ENCODE results near the gene MOGAT3.
"Not testable (repeated sequence)": the region's sequence is repeated elsewhere in the genome, so short reads cannot be mapped to it uniquely, and the experiment has no call there.

Gene MOGAT3

DNA sequence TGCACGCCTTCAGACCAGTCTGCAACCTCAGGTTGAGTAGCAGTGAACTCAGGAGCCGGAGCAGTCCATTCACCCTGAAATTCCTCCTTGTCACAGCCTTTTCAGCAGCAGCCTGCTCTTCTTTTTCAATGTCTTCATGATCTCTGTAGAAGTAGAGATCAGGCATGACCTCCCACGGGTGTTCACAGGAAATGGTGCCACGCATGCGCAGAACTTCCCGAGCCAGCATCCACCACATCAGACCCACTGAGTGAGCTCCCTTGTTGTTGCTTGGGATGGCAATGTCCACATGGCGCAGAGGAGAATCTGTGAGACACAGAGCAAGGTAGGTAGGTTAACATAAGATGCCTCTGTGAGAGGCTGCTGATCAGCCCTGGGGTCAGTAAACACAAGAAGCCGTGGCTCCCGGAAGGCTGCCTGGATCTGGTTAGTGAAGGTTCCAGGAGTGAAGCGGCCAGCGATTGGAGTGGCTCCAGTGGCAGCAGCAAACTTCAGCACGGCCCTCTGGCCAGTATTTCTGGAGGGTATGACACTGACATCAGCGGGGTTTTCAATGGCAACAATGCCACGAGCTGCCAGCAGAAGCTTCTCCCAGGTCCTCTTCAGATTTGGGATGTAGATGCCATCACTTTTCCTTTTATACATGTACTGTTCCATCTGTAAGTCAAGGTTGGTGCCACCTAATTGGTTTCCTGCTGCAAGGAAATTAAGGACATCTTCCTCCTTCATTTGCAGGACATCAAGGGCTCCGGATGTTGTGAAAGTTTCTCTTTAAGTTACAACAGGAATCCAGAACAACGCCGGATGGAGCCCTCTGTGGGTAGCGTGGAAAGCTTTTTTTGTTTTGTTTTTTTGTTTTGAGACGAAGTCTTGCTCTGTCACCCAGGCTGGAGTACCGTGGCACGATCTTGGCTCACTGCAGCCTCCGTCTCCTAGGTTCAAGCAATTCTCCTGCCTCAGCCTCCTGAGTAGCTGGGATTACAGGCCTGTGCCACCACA, 3.2 kb upstream of the MOGAT3 start:
- not testable (repeated sequence) for DNase-seq

DNA sequence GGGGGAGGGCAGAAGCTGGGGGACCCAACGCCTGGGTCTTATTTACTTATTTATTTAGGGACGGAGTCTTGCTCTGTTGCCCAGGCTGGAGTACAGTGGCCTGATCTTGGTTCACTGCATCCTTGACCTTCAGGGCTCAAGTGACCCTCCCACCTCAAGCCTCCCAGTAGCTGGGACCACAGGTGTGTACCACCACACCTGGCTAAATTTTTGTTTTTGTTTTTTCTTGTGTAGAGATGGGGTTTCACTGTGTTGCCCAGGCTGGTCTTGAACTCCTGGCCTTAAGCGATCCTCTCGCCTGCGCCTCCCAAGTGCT, 1.7 kb upstream of the MOGAT3 start:
- DNase-seq, result no peak

DNA sequence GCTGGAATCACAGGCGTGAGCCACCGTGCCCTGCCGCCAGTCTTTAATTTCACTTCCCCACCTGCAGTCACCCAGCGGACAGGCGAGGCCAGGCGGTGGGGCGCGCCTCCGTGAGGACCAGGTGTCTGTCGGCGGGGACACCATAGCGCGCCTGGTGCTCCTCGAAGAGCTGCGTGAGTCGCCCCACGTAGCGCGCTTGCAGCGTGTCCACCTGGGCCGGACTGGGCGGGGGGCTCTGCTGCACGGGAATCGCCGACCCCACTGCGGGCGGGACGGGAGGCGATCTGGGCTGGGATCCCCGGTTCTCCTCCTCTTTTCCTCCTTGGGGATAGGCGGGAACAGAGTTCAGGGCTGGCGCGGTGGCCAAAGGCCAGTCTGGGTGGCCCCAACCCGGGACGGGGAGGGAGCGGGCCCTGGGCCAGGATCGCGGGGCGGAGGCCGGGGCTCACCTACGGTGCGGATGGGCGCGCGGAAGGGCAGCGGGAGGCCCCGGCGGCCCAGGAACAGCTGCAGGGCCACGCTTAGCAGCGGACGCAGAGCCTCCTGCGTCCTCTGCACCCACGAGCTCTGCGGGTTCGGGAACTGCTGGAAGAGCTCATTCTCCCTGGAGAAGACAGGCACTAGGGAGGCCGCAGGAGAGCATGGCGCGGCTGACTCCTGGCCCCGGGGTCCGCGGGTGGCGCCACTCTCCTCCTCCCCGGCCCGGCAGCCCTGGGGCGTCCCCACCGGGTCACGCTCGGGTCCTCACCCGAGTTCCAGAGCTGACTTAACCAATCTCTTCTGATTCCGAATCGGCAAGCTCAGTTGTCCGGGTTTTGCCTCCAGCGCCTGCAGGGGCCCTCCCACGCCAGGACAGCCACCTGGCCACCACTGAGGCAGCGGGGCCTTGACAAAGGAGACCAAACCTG, 1.1 kb upstream of the MOGAT3 start:
- no peak for DNase-seq

DNA sequence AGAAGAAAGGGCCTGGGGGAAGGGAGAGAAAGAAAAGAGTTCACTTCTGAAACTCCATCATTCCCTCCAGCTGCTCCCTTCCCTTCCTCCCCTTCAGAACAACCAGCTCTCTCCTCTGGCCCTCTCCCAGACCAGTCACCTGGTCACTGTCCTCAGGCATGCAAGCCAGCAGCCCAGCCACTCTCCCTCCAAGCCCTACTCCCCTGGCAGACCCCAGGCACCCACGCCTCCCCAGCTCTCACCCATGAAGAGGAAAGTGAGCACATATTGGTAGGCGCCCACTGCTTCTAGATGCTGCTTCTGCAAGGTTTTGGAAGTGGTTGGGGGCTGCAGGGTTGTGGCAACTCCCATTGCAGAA, 353 bp downstream of the MOGAT3 start:
- no peak for DNase-seq

DNA sequence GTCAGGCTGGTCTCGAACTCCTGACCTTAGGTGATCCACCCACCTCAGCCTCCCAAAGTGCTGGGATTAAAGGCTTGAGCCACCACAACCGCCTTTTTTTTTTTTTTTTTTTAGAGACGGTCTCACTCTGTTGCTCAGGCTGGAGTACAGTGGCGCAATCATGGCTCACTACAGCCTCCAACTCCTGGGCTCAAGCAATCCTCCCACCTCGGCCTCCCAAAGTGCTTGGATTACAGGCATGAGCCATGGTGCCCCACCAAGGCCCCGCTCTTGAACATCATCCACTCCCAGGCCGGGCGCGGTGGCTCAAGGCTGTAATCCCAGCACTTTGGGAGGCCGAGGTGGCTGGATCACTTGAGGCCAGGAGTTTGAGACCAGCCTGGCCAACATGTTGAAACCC, 1.3 kb downstream of the MOGAT3 start:
- not testable (repeated sequence) for DNase-seq

DNA sequence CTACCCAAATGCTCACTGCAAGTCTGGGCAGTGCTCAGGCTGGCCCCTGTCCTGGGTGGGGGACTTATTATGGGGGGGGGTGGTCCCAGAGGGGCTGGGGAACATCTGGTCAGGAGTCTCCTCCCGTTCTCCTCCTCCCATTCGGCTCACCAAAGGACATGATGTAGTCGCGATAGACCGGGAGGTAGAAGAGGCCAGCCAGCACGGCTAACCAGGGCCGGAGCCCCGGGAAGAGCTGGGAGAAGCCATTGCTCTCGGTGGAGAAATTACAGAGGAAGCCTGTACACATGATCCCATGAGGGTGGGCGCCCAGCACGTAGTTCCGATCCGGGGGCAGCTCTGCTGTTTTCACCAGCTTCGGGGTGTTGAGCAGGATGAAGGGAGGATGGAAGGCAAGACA, 2.4 kb downstream of the MOGAT3 start:
- no peak for DNase-seq

DNA sequence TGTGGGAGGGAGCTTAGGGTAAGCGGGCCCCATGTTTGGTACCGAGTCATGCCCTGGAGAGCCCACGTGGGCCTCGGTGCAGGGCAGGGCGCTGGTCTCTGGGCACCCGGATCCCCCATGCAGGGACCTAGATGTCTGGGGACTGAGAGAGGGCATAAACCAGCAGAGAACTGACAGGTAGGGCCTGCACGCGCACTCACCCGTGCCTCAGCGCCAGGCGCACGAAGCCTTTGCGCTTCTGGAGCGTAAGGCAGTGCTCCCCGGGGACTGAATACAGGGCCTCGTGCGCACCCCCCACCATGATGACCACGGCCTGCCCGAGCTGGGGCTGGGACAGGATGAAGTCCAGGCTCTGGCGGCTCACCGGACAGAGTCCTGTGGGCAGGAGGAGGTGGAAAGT, 2.8 kb downstream of the MOGAT3 start:
- DNase-seq, result no peak

DNA sequence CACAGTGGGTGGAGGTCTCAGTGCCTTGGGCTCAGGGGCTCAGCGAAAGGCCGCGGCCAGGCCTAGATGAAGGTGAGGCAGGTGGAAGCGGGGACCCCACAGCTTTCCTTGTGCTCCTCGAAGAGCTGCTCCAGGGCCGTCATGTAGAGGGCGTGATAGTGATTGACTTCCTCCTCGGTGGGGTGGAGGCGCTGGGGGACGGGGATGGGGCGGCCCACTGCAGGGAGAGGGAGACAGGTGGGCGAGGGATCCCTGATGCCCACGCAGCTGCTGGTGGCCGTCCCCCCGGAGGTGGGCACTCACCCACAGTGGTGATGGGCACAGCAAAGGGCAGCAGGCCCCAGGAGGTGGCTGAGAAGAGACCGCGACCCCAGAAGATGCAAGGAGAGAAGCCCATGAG, 5.0 kb downstream of the MOGAT3 start:
- no peak for DNase-seq

DNA sequence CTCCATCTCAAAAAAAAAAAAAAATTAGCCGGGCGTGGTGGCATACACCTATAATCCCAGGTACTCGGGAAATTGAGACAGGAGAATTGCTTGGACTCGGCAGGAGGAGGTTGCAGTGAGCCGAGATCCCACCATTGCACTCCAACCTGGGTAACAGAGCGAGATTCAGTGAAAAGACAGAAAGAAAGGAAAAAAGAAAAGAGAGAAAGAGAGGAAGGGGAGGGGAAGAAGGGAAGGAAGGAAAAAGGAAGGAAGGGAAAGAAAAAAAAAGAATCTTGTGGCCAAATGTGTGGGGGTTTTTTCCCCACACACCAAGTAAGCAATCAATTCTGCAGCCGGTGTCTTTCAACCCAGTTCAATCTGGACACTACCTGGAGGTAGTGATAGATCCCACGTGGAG, 11.7 kb downstream of the MOGAT3 start:
- DNase-seq, result no peak

DNA sequence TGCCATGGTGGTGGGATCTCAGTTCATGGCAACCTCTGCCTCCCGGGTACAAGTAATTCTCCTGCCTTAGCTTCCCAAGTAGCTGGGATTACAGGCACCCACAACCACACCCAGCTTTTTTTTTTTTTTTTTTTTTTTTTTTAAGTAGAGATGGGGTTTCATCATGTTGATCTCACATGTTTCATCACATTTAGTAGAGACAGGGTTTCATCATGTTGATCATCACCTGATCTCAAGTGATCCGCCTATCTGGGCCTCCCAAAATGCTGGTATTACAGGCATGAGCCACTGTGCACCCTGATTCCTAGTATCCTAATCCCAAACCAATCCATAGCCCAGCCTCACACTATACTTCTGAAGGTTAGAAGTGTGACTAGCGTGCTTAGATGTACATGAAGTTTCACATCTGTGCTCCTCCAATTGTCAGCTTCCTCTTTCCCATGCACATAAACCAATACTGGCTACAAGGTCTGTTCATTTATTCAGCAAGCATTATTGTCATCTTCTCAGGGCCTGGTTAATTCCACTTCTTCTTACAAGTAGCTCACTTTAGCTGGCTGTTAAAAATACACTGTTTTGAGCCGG, 13.9 kb downstream of the MOGAT3 start:
- peak in 1 of 2 experiments; percentile 16 for DNase-seq

DNA sequence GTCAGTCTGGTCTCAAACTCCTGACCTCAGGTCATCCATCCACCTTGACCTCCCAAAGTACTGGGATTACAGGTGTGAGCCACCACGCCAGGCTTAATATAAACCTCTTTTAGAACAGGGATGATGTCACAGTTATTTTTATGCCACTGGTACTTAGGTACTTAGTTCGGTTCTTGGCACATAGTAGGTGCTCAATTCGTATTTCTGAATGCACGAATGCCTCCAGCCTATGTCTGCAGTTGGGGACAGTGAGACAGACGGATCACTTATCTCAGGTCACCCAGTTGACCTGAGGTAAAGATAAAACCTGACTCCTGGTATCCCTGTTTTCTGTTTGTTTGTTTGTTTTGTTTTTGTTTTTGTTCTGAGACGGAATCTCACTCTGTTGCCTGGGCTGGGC, 14.6 kb downstream of the MOGAT3 start:
- no peak for DNase-seq

DNA sequence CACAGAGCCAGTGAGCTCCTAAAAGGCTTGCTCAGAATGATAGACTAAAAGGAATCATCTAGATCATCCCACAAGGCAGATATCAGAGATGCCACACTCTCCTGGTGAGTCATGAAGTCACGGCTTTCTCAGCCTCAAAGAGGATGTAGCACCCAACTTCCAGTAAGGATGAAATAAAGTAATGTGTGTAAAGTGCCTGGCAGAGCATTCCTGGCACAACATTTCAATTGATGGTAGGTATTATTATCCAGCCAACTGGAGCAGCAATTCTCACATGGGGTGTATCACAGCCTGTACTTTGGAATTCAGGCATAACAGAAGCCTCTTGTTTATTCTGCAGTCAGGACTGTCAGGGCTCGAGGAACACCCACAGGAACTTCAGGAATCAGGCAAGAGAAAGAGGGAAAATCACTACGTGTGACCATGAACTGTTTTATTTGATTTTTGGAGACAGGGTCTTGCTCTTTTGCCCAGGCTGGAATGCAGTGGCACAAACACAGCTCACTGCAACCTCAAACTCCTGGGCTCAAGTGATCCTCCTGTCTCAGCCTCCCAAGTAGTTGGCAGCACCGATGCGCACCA, 15.5 kb downstream of the MOGAT3 start:
- DNase-seq, result no peak

DNA sequence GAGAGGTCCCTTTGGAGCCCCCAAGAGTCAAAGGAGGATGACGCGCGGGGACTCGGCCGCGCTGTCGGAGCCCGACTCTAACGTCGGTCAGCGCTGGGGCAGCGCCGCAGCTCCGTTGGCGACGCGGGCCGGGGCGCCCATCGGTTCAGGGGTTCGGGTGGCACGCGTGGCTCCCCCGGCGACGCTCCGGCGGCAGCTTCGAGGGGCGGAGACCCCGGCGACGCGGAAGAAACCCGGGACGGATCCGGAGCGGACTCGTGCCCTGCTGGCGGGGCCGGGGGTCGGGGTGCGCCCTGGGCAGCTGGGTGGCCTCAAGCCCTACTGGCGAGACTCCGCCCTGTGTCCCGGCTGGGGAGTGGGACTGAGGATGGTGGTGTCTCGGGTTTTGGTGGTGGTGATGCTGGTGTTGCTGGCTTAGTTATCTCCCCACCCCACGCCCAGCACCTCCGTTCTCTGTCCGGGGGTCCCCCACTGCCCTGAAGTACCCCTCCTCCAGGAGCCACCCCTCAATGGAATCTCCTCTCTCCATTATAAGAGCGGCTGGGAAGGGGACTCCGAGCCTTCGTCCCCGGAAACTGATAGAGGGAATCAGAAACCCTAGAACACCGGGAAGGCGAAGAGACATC, 20.6 kb downstream of the MOGAT3 start, which contains the start of gene NAT16:
NAT16 (minus strand) TSS at position 164 of the 626 bp plus-strand sequence. CDS start 5,486 bp downstream, outside the sequence.
- DNase-seq, result no peak

DNA sequence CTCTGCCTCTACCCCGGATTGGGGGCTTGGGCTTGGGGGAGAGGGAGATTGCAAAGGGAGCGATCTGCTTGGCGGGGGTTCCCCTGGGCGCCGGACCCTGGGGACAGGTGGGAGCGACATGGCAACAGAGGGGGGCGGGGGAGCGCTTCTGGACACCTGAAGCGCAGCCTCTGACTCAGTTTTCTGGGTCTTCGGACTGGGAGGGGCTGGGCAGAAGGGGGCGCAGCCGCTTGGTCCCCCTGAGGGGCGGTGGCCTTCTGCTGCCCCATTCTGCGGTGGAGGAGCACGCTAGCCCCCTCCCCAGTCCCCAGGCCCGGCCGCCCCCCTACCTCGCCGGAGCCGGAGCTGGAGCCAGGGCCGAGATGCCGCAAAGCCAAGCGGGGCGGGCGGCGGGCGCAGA, 21.1 kb downstream of the MOGAT3 start:
- DNase-seq, result no peak

DNA sequence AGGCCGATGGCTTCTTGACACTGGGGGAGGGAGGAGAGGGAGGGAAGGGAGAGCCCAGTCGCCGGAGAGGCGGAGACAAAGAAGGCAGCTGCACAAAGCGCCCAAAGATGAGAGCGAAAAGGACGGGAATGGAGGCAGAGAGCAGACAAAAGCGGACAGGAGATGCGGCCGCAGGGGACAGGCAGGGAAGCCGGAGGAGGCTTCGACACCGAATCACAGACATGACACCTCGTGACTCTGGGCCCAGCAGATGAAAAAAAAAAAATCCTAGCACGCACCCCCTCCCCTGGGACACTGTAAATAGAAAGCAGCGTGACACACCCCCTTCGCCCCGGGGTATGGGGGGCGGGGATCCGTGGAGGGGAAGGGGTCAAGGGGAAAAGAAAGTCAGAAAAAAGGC, 21.7 kb downstream of the MOGAT3 start:
- no peak for DNase-seq

DNA sequence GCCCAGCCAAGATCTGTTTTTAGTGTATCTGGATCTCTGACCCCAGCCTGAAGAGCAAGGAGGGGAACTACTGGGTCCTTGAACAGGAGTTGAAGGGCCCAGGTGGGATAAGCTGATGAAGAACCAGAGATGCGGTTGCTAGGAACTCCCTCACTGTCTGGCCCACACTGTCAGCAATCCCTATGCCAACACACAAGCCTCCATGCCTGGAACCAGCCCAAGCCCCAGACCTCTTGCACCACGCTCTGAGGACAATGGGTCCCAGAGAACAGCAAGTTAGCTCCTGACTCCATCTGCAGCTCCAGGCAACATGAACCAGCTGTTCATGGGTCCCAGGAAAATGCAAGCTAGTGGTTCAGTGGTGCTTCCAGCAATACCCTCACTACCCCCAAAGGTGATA, 23.2 kb downstream of the MOGAT3 start:
- DNase-seq, result no peak

DNA sequence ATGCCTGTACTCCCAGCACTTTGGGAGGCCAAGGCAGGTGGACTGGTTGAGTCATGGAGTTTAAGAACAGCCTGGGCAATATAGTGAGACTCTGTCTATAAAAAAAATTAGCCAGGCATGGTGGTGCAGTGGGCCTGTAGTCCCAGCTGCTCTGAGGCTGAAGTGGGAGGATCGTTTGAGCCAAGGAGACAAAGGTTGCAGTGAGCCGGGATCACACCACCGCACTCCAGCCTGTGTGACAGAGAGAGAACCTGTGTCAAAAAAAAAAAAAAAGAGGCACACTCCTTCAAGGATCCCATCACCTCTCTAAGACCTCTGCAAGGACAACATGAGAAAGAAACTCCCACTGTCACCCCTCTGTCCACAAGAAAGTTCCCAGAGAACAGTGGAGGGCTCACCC, 25.2 kb downstream of the MOGAT3 start:
- no peak for DNase-seq

DNA sequence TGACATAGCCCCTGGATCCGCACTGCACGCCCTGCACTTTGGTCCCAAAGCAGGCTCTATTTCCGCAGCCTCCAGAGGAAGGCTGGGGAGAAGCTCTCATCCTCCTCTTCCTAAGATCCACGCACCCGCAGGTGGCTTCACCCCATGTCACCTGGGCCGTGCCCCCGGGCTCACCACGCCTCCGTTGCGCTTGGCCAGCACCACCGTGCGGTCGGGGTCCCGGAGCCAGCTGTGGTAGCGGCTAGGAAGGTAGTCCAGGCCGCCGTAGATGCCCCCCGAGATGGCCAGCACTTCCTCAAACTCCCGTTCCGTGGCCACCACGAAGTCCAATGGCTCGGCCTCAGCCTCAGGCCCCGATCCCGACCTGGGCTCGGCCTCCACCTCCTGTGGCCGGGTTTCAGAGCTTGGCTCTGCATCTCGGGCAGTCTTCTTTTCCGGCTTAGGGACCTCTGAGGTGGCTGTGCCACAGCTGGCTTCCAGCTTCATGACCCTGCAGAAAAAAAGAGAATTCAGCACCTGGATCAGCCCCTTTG, 26.4 kb downstream of the MOGAT3 start:
- no peak for DNase-seq

DNA sequence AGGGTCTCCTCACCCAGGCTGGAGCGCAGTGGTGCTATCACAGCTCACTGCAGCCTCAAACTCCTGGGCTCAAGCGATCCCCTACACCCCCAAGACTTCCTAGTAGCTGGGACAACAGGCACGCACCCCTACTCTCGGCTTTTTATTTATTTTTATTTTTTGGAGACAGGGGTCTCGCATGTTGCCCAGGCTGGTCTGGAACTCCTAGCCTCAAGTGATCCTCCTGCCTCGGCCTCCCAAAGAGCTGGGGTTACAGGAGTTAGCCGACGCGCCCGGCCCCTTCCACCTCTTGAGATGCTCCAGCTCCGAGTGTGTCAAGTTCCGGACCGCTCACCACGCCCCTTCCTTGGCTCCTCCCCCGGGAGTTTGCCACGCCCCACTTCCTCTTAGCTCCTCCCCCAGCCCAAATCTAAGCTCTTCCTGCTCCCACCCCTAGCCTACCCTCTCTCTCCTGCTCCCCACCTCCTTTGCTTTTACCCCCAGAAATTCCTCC, 27.0 kb downstream of the MOGAT3 start:
- no peak for DNase-seq

DNA sequence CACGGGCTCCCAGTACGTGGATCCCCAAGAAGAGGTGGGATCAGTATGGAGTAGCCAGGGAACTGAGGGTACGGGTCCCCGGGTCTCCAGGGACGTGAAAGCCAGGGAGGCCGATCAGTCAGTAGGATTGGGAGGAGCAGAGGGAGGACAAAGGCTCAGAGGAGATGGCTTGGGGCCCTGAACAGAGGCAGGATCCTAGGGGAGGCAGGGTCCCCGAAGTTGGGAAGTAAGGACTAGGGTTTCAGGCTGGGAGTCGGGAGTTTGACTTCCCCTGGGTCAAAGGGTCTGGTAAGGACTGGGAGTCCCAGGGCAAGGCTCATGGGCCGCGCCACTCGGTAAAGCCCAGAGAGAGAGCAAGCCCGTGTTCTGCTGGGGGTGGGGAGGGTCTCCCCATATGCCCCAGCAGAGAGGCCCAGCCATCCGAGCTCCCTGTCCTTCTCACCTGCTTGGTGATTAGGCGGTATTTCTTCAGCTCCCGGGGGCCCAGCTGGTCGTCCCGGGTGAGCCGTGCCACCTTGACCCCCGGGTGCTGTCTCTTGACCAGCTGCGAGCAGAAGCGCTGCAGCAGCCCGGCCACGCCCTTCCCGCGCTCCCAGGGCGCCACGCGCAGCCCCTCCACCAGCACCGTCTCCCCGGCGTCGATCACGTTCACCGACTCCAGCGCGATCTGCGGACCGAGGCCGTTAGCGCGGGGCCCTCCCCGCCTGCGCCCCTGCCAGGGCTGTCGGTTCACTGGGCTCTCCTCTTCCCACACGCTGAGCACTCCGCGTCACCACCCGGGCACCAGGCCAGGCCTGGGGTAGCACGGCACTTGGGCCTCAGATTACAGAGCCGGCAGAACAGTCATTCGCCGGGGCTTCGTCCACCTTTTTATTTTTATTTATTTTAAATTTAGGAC, 27.7 kb downstream of the MOGAT3 start:
- no peak for DNase-seq

Measured in Kasumi-1 (cell line).